ENCODE data around the gene ODAD2.

Gene ODAD2

DNA sequence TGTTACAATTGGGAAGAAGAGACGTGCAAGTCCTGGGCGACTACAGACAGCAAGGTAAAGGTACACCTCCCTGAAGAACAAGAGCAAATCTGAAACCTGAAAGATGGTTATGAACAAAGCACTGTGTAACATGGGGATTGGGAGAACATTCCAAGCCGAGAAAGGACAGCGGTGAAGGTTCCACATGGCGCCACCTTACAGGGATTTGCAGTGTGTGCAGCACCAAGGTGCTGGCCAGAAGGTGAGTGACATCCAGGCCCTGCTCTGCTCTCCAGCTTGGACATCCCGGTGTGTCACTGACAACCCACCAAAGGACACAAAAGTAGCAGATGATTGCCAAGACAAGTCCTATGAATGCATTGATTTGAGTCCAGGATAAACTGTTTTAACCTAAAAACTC, 165.1 kb downstream of the ODAD2 start:
- no peak for DNase-seq

- no peak for DNase-seq
Observed at GRCh38 chr10:27832826-27833225, 166.1 kb downstream of the ODAD2 start.

DNA sequence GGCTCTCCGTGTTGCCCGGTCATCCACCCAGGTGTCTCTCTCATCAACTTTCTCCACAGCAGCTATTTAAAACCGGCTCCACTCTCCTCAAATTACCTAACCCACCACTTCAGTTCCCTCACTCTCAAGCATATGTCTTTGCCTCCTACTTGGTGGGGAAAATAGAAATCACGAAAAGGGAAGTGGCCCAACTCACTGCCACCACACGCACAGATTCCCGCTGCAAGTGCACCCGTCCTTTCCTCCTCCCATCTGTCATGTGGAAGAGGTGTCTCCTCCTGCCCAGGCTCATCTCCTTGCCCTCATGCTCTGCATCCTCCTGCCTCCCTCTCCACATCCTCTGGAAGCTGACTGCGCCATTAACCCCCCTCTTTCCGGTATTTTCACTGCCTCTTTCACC, 172.5 kb downstream of the ODAD2 start:
- DNase-seq, result no peak

DNA sequence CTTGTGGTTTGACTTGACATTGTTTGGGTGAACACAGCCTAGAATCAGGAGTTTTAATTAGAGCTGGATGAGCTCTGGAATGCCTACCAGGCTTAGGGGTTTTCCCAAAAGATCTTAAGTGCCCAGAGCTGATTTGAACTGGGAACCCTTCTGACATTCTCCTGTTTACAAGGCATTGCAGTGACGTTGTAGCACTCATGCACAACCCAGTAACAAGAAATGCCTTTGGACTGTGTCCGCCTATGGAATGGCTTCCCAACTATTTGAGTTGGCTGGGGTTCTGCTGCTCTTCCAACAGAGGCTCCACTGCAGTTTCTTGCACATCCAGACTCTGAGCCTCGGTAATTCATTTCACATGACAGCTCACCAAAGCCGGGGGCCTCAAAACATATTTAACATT, 176.6 kb downstream of the ODAD2 start:
- DNase-seq, result no peak

- no peak for DNase-seq
Observed at GRCh38 chr10:27820637-27821036, 178.2 kb downstream of the ODAD2 start.

DNA sequence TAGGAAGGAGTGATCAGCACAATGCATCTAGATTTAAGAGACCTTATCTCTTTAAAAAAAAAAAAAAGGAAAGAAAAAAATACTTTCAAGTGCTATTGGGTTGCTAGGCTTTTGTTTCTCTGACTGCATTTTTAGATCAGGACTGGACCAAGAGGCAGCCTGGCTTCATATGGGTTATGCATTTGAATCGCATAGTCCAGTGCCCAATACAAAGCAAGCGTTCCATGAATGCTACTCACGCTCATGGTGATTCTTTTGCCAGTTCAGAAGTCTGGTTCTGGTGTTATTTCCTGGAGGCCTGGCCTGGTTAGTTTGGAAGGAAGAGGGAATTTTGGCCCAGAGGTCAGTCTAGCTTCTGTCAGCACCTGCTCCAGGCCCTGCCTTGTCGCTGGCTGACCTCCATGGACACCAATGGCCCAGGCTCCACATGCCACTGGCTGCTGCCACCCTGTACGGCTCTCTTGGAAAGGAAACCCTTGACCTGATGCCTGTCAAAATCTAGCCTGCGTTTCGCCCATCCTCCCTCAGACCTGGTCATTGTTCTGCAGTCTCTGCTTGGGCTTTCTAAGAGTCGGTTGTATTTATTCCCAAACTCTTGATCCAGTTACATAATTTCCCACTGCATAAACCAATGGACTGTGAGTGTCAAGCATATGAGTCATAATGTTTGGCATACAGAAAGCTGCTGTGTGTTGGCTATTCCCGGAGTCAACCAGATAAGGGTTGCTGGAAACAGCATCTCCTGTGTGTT, 178.9 kb downstream of the ODAD2 start:
- DNase-seq, result no peak

- DNase-seq, result no peak
Observed at GRCh38 chr10:27816320-27816719, 182.6 kb downstream of the ODAD2 start.

DNA sequence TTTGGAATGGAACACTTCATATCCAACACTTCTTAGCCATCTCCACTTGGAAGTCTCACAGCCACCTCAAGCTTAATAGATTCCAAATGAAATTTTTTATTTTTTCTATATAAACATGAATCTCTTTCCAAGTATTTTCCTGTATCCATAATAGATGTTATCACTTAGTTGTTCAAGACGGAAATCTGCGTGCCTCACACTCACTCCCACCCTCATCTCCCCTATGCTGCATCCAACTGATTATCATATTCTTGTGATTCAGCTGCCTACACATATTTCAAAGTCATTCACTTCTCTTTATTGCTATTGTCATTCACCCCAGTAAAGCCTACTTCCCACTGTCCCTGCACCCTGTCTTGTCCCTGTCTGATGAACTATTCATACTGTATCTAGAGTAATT, 183.0 kb downstream of the ODAD2 start:
- no peak for DNase-seq

DNA sequence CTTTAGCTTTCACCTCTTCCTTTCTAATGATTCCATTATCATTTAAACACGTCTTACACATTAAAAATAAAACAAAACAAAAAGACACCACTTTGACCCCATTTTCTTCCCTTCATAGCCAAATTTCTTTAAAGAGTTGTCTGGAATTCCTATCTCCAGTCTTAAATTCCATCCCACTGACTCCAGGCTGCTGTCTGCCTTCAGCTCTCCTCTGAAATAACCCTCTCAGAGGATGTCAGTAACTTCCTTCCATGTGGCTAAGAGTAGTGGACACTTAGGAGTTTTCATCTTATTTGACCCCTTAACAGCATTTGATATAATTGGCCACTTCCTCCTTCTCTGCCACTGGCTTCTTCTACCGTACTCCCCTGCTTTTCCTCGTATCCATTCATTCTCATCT, 183.6 kb downstream of the ODAD2 start:
- DNase-seq, result no peak

DNA sequence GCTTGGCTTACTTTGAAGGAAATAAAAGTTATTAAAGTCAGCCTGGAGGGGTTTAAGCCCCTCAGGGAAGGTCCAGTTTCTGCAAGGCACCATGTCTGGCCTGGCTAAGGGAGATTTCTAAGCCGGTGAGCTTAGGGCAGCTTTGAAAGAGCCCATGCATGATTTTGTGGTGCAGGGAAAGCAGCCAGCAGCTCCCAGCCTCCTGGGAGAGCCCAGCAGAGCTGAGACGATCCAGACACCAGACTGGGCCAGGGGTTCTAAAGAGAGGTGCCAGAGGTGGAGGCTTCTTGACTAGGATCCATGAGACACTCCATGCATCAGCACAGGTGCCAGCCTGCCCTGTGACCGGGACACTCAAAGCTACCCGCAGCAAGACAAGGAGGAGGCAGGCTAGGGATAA, 193.7 kb downstream of the ODAD2 start:
- no peak for DNase-seq

- no peak for DNase-seq
Observed at GRCh38 chr10:27804136-27804535, 194.7 kb downstream of the ODAD2 start.

GRCh38 chr10:27801171-27801785, 197.6 kb downstream of the ODAD2 start:
- DNase-seq, result no peak

GRCh38 chr10:27799046-27799445, 199.8 kb downstream of the ODAD2 start:
- no peak for DNase-seq

DNA sequence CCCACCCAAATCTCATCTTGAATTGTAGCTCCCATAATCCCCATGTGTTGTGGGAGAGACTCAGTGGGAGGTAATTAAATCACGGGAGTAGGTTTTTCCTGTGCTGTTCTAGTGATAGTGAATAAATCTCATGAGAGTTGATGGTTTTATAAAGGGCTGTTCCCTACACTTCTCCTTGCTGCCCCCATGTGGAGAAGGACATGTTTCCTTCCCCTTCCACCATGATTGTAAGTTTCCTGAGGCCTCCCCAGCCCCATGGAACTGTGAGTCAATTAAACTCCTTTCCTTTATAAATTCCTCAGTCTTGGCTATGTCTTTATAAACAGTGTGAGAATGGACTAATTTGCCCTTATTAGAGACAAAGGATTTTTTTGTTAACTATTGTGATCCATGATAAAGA, 204.7 kb downstream of the ODAD2 start:
- no peak for DNase-seq

- no peak for DNase-seq
Observed at GRCh38 chr10:27792216-27792615, 206.7 kb downstream of the ODAD2 start.

DNA sequence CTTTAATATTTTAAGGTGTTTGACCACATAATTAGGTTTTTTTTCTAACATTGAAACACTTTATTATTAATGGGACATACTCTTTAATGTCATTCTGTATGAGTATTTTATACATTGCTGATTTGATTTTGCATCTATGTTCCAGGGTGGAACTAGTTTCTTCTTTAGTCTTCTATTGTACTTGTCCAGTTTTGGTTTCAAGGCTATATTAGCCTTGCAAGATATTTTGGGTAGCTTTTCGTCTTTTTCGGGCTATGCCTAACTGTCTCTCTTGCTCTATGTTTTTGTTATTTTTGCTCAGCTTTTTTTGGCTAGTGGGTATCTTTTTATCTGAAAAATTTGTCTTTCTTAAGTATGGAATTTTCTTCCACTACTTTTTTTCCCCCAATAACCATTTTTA, 214.6 kb downstream of the ODAD2 start:
- DNase-seq, result no peak

- peak in 1 of 2 experiments; percentile 0 for DNase-seq
Observed at GRCh38 chr10:27783660-27784059, 215.2 kb downstream of the ODAD2 start.

DNA sequence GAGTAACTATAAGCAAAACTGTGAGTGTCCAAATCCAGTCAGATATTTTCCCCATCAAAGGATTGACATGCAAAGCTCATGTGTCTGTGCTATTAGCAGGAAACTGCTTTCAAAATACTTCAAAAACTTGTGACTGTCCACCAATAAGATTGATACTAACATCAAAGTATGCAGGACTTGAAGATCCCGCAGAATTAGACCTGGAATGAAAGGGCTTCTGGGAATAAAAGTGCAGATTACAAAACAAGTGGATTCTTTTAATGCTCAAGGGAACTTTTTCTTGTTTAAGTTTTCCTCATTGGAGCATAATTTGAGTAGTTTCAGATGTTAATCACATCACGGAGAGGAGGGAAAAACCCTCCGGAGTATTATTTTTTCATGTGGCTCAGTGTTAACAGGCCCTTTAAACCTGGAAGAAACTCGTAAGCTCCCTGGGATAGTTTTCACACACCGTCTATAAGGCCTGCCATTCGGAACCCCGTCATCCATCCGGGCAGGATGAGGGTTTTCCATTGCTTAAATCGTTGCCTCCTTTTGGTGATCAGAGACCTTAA, 219.3 kb downstream of the ODAD2 start:
- DNase-seq, result no peak

- no peak for DNase-seq
Observed at GRCh38 chr10:27774831-27775230, 224.0 kb downstream of the ODAD2 start.

DNA sequence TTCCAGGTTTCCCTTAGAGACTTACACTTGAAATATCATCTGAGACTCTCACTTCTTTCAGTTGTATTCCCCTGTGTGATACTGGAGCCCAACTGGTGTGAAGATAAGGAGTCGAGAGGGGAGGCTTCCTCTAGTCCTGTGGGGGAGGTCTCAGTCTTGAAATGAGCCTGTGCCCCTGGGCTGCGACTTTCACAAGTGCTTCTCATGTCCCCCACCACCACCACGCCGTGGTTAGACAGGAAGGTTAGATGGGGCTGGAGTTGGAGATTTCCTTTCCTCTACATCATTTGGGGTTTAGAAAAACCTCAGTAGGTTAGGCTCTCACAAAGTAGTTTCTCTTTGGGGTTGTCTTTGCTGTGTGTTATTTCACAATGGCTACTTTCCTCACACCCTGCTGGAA, 227.6 kb downstream of the ODAD2 start:
- no peak for DNase-seq

- no peak for DNase-seq
Observed at GRCh38 chr10:27770181-27770580, 228.7 kb downstream of the ODAD2 start.
